Stimulated activated CD8-positive, alpha-beta memory T cell treated with anti-CD3 and anti-CD28 coated beads, Interleukin-4, amount 100 ng/mL, for 4 hours (primary cell): ENCODE measurements around the gene RALGPS2.

ENCODE experiments used
- DNase-seq, 2 donors: peaks; one replicate each; pipeline ENCODE4 v3.0.0-alpha.2; 2020; ENCODE audit warnings: low read depth in 2 of 2, low spot score in 1 of 2

The RALGPS2 gene

DNA sequence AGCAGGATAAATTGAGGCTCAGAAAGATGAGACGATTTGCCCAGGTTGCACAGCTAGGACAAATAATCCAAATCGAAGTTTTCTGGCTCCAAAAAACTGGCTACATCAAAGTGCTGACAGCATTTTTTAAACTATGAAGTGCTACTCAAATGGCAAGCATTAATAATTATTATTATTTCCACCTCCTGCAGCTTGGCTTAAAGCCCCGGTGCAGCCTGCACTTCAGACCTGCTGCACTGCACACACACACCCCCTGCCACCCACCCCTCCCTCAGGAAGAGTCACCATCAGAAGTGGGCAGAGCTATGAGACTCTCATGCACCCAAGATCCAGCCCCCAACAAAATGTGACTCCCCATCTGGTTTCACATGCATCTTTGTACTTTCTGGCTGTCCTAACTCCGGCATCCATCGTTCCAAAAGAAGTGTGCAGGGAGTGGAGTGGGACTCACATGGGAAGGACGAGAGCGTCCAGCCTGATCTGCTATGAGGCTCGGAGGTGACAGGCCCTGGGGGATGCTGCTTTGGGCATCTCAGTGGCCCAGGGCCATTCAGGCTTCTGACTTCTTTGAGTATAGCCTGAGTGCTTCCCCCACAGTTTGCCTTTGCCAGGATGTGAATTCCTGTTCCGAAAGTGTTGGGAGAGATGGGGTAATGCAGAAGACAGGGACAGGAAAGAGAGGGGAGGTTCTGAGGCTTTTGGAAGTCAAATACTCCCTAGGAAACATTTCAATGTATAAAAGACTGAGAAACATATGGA lies 235.6 kb downstream of the RALGPS2 start:
- DNase-seq: no peak

DNA sequence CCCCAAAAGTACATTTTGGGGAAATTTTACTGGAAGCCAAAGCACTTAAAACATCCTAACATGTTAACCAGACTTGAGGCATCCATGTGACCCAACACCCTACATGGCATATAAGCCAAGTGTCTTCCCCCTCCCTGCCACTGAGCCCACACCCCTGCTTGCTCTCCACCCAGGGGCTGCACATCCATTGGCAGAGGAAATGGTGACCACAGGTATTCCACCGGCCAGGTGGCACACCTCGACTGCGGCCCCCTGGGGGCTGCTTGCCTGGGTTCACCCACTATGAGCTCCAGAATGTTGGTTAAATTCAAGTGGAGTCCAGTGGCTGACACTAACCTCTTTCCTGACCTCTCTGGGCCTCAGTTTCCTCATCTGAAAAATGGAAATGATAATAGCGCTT lies 236.3 kb downstream of the RALGPS2 start:
- DNase-seq: no peak

DNA sequence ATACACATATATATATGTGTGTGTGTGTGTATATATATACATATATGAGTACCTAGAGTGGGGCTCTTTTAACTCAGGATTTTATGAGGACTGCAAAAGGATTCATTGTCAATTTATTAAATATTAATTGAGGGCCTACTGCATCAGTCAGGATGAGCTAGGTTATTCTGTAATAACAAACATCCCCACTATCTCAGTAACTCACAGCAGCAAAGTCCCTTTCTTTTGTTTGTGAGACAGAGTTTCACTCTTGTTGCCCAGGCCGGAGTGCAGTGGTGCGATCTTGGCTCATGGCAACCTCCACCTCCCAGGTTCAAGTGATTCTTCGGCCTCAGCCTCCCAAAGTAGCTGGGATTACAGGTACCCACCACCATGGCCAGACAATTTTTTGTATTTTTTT lies 236.8 kb downstream of the RALGPS2 start:
- no peak for DNase-seq

DNA sequence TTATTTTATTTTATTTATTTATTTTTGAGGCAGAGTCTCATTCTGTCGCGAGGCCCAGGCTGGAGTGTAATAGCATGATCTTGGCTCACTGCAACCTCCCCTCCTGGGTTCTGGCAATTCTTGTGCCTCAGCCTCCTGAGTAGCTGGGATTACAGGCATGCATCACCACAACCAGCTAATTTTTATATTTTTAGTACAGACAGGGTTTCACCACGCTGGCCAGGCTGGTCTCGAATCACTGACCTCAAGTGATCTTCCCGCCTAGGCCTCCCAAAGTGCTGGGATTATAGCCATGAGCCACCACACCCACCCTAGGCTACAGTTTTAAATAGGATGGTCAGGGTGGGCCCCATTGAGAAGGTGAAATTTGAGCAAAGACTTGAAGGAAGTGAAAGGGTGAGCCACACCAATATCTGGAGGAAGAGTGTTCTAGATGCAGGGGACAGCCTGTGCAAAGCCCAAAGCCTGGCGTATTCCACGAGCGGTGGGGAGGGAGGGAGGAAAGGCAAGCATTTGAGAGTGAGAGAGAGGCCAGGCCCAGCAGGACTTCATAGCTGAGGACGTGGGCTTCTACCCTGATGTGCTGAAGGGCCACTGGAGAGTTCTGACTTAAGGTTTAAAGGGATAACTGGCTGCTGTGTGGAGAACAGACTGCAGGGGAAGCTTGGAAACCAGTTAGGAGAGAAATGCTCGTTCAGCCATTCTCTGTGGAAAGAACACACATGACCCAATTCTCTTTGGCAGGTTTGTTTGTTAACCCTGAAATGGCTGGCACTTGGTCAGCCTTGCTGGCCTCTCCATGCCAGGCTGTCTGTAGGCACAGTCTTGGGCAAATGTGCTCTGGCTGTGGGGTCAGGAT lies 238.0 kb downstream of the RALGPS2 start:
- no peak for DNase-seq

DNA sequence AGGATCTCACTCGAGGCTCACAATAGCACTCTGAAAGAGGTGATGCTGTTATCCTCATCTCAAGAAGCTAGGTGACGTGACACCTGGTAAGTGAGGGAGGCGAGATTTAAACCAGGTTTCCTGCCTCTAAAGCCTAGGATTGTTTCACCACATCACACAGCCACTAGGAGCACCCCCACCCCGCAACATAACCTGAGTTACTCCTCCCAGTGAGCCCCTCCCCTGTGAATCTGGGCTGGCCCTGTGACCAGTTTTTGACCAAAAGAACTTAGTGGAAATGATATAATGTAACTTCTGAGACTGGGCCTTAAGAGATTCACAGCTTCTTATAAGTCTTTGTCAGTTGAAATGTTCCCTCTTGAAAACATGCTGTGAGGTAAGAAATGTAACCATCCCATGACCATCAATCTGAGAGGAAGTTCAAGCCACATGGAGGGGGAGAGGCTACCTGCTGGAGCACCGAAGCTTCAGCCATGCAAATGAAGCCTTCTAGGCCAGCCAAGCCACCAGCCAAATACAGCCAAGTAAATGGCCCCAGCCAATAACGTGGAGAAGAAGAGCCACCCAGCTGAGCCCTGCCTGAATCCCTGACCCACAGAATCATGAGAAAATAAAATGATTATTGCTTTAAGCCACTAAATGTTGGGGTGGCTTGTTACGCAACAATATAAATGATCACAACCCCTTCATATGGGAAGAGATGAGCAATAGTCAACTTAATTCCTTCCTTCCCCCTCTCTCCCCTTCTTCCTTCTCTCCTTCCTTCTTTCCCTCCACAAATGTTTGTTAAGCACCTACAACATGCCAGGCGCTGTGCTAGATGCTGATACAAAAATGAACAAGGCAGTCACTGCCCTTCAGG lies 239.7 kb downstream of the RALGPS2 start:
- DNase-seq: no peak

DNA sequence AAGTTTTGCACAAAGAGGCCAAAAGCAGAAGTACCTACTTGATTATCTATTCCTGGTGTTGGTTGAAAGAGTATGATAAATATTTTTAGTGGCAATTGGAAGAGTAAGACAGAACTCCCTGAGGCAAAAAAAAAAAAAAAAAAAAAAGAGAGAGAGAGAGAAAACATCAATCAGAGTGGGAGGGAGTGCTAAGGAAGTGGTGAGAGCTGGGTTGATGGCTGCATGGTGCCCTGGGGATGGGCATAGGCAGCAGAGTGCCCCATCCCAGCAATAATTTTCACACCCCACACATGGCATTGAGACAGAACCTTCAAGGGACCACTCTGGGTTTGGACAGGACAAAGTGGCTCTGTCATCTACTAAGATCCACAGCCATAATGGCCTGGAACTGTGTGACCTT lies 241.3 kb downstream of the RALGPS2 start:
- DNase-seq: no peak

DNA sequence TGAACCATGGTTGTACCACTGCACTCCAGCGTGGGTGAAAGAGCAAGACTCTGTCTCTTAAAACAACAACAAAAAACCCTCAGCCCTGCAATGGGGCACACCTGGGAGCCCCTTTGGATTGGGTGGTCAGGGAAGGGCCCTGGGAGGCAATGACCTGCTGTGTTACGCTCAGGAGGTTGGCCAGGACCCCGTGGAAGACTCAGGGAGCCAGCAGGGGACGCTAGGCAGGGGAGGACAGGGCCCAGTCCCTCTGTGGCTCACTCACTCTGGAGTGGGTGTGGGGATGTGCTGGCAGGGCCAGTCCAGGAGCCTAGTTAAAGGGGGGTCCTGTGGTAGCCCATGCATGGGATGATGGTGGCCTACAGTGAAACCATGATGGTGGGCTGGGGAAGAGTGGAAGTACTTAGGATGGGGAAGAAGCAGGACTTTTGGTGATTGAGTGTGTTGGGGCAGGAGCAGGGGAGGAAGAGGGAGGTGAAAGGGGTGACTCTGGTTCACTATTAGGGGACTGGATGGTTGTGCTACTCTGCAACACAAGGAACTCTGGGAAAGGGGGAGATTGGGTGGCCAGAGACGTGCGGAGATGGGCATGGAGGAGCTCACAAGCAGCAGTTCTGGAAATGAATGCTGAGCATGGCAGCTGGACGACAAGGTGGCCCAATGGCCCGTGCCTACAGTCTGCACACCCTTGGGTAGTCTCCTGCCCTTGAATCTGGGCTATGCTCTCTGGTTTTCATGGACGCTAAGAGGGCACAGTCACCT lies 244.4 kb downstream of the RALGPS2 start:
- no peak for DNase-seq

DNA sequence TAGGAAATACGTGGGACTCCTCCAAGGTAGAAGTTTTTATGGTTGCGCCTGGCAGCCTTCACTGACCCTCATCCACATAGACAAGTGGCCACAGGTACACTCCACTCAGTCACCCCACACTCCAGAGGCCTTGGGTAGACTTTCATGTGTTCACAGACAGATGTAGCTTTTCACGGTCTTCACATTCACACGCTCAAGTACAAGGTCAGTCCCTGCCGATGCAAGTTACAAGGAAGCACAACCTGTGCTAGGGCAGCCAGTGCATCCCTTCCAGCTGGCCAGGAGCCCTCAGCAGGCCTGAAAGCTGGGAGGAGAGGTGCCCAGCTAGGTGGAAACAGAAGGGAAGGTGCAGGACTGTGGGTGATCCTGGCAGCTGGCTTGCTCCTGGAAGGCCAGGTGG lies 245.1 kb downstream of the RALGPS2 start:
- no peak for DNase-seq
